ENCODE measurements around the gene PABPC3.

Gene PABPC3

GRCh38 chr13:25095851-25096453 lies at the start of gene PABPC3:
Gene PABPC3, plus strand, starts transcription at chr13:25096136. Its CDS starts 63 bp downstream, at chr13:25096199.
- no peak within 1 kb of the TSS for H2AFZ ChIP-seq (ENCODE audit: low read length)
- H3K79me2 ChIP-seq (ENCODE audit: insufficient read depth, low read length) = no peaks in the 10 kb centered on the region
- no peaks in the 10 kb centered on the region for H4K20me1 ChIP-seq (ENCODE audit: insufficient read depth, low read length, poor library complexity, severe bottlenecking)
- no peaks in the 10 kb centered on the region for H3K36me3 ChIP-seq (ENCODE audit: insufficient read depth, low read length)
- H3K4me1 ChIP-seq (ENCODE audit: insufficient read depth, low read length, poor library complexity, severe bottlenecking) = no peaks in the 10 kb centered on the region
- H3K9me3 ChIP-seq (ENCODE audit: insufficient read depth, low read depth, low read length) = no peaks in the 10 kb centered on the region
- H3K4me2 ChIP-seq (ENCODE audit: low read depth, low read length, poor library complexity, severe bottlenecking) = no peak within 1 kb of the TSS
- H3K4me3 ChIP-seq (ENCODE audit: low read length, poor library complexity, severe bottlenecking) = no peak within 1 kb of the TSS
- H3K9me2 ChIP-seq (replicated peaks; ENCODE audit: low read depth, low read length) = no peaks in the 10 kb centered on the region
- TF ChIP-seq EZH2phosphoT487 (IDR thresholded peaks at IDR 0.05; ENCODE audit: borderline replicate concordance) (no peak), CTCF (conservative IDR thresholded peaks at IDR 0.05; ENCODE audit: low read length) (no peak)
- H3K27me3 ChIP-seq (ENCODE audit: insufficient read depth, low read length, poor library complexity, severe bottlenecking) = no peaks in the 10 kb centered on the region
- no peaks in the 10 kb centered on the region for H3F3A ChIP-seq (ENCODE audit: low read depth)
- H3K9ac ChIP-seq (ENCODE audit: low read depth, low read length, poor library complexity, severe bottlenecking) = no peak within 1 kb of the TSS

GRCh38 chr13:25046274-25046984 lies 49.5 kb upstream of the PABPC3 start:
- H2AFZ ChIP-seq (ENCODE audit: low read length) = no peak overlapping the region
- H3K4me1 ChIP-seq (ENCODE audit: insufficient read depth, low read length, poor library complexity, severe bottlenecking) = no peaks in the 10 kb centered on the region
- no peaks in the 10 kb centered on the region for H4K20me1 ChIP-seq (ENCODE audit: insufficient read depth, low read length, poor library complexity, severe bottlenecking)
- H3F3A ChIP-seq (ENCODE audit: low read depth) = no peaks in the 10 kb centered on the region
- H3K9me3 ChIP-seq (ENCODE audit: insufficient read depth, low read depth, low read length) = peaks cover 7% of the 10 kb centered on the region; the same call in 1 of the 2 replicates
- no peaks in the 10 kb centered on the region for H3K36me3 ChIP-seq (ENCODE audit: insufficient read depth, low read length)
- TF ChIP-seq CTCF (conservative IDR thresholded peaks at IDR 0.05; ENCODE audit: low read length) (no peak), EZH2phosphoT487 (IDR thresholded peaks at IDR 0.05; ENCODE audit: borderline replicate concordance) (no peak)
- H3K79me2 ChIP-seq (ENCODE audit: insufficient read depth, low read length) = no peaks in the 10 kb centered on the region
- H3K27me3 ChIP-seq (ENCODE audit: insufficient read depth, low read length, poor library complexity, severe bottlenecking) = peaks cover 9% of the 10 kb centered on the region
- no peak overlapping the region for H3K4me2 ChIP-seq (ENCODE audit: low read depth, low read length, poor library complexity, severe bottlenecking)
- H3K4me3 ChIP-seq (ENCODE audit: low read length, poor library complexity, severe bottlenecking) = no peak overlapping the region
- no peak overlapping the region for H3K9ac ChIP-seq (ENCODE audit: low read depth, low read length, poor library complexity, severe bottlenecking)
- no peaks in the 10 kb centered on the region for H3K9me2 ChIP-seq (replicated peaks; ENCODE audit: low read depth, low read length)

- no peak overlapping the region for H2AFZ ChIP-seq (ENCODE audit: low read length)
- no peak overlapping the region for H3K9ac ChIP-seq (ENCODE audit: low read depth, low read length, poor library complexity, severe bottlenecking)
- no peak overlapping the region for H3K4me2 ChIP-seq (ENCODE audit: low read depth, low read length, poor library complexity, severe bottlenecking)
- TF ChIP-seq CTCF (conservative IDR thresholded peaks at IDR 0.05; ENCODE audit: low read length) (no peak), EZH2phosphoT487 (IDR thresholded peaks at IDR 0.05; ENCODE audit: borderline replicate concordance) (no peak)
- no peak overlapping the region for H3K4me3 ChIP-seq (ENCODE audit: low read length, poor library complexity, severe bottlenecking)
- H3K79me2 ChIP-seq (ENCODE audit: insufficient read depth, low read length) = no peaks in the 10 kb centered on the region
- peaks cover 9% of the 10 kb centered on the region for H3K27me3 ChIP-seq (ENCODE audit: insufficient read depth, low read length, poor library complexity, severe bottlenecking)
- H4K20me1 ChIP-seq (ENCODE audit: insufficient read depth, low read length, poor library complexity, severe bottlenecking) = no peaks in the 10 kb centered on the region
- H3K36me3 ChIP-seq (ENCODE audit: insufficient read depth, low read length) = no peaks in the 10 kb centered on the region
- H3K9me2 ChIP-seq (replicated peaks; ENCODE audit: low read depth, low read length) = no peaks in the 10 kb centered on the region
- H3K4me1 ChIP-seq (ENCODE audit: insufficient read depth, low read length, poor library complexity, severe bottlenecking) = no peaks in the 10 kb centered on the region
- peaks cover 8% of the 10 kb centered on the region; the same call in 1 of the 2 replicates for H3K9me3 ChIP-seq (ENCODE audit: insufficient read depth, low read depth, low read length)
- H3F3A ChIP-seq (ENCODE audit: low read depth) = no peaks in the 10 kb centered on the region
These were observed 48.9 kb upstream of the PABPC3 start for GRCh38 chr13:25046985-25047511.
